GM23338 (cell line): ENCODE results near the gene GAPT. TPM values are rescaled to one million over a fixed set of nuclear protein-coding genes. Genes with fewer than 3 reads are reported as not detected.

Experiments used
- ATAC-seq: fragments of 200-7000 bp; cut with Tn5 transposase; 3 replicates; pipeline ENCODE4 v1.9.1; 2020
- DNase-seq: peaks from one replicate; pipeline ENCODE4 v3.0.0-alpha.2; 2015; ENCODE audit warnings: low spot score
- H2AFZ ChIP-seq: fragments of 200-600 bp; sonication (generic); 2 replicates; pipeline ENCODE4 v1.8.0; 2016; ENCODE audit warnings: antibody characterized with exemption, mild to moderate bottlenecking, moderate library complexity
- H3F3A ChIP-seq: fragments of 200-600 bp; sonication (generic); replicated peaks from 2 replicates; pipeline ENCODE4 v1.8.0; 2017; ENCODE audit warnings: antibody characterized with exemption, mixed run types, low read depth
- H3K27ac ChIP-seq: fragments of 200-600 bp; sonication (generic); 2 replicates; pipeline ENCODE4 v1.6.1; 2016; ENCODE audit warnings: low read depth
- H3K27me3 ChIP-seq: fragments of 200-600 bp; sonication (generic); 2 replicates; pipeline ENCODE4 v1.8.0; 2016; ENCODE audit warnings: mild to moderate bottlenecking, mixed run types, moderate library complexity; ENCODE audit not compliant: insufficient read depth
- H3K36me3 ChIP-seq: fragments of 200-600 bp; sonication (generic); 2 replicates; pipeline ENCODE4 v1.8.0; 2016; ENCODE audit warnings: mild to moderate bottlenecking; ENCODE audit not compliant: insufficient read depth
- H3K4me1 ChIP-seq: fragments of 200-600 bp; sonication (generic); 2 replicates; pipeline ENCODE4 v1.8.0; 2016; ENCODE audit warnings: mild to moderate bottlenecking, moderate library complexity; ENCODE audit not compliant: insufficient read depth
- H3K4me2 ChIP-seq: fragments of 200-600 bp; sonication (generic); 2 replicates; pipeline ENCODE4 v1.7.1; 2017; ENCODE audit warnings: mixed run types
- H3K4me3 ChIP-seq: fragments of 200-600 bp; sonication (generic); 2 replicates; pipeline ENCODE4 v1.6.1; 2016; ENCODE audit warnings: mixed run types
- H3K79me2 ChIP-seq: fragments of 200-600 bp; sonication (generic); replicated peaks from 2 replicates; pipeline ENCODE4 v1.8.0; 2017; ENCODE audit warnings: mild to moderate bottlenecking; ENCODE audit not compliant: insufficient read depth
- H3K9me2 ChIP-seq: fragments of 200-600 bp; sonication (generic); 2 replicates; pipeline ENCODE4 v1.8.0; 2017; ENCODE audit not compliant: insufficient read depth
- H4K20me1 ChIP-seq: fragments of 200-600 bp; sonication (generic); replicated peaks from 2 replicates; pipeline ENCODE4 v1.8.0; 2017; ENCODE audit warnings: mild to moderate bottlenecking; ENCODE audit not compliant: insufficient read depth
- H3K27ac Mint-ChIP-seq: 2 replicates; pipeline ENCODE4 v1.8.0; 2020; ENCODE audit warnings: inconsistent platforms, mild to moderate bottlenecking, moderate library complexity, mixed read lengths
- H3K27me3 Mint-ChIP-seq: 3 replicates; pipeline ENCODE4 v1.8.0; 2022; ENCODE audit warnings: low read depth, mild to moderate bottlenecking, moderate library complexity, mixed read lengths, inconsistent platforms; ENCODE audit not compliant: insufficient read depth, poor library complexity
- H3K36me3 Mint-ChIP-seq: 3 replicates; pipeline ENCODE4 v1.8.0; 2021; ENCODE audit warnings: low read depth, mild to moderate bottlenecking, inconsistent platforms, moderate library complexity, mixed read lengths
- H3K4me1 Mint-ChIP-seq: 3 replicates; pipeline ENCODE4 v1.8.0; 2020; ENCODE audit warnings: mild to moderate bottlenecking, inconsistent platforms, mixed read lengths
- H3K4me3 Mint-ChIP-seq: 3 replicates; pipeline ENCODE4 v1.8.0; 2021; ENCODE audit warnings: moderate library complexity, mild to moderate bottlenecking, inconsistent platforms, mixed read lengths
- H3K9me3 Mint-ChIP-seq: 3 replicates; pipeline ENCODE4 v1.8.0; 2020; ENCODE audit warnings: moderate library complexity, mild to moderate bottlenecking, inconsistent platforms, mixed read lengths
- CREB1 ChIP-seq: fragments of 250-450 bp; sonication (Bioruptor Pico); IDR thresholded peaks from 2 replicates; pipeline ENCODE4 v1.5.0; 2020; ENCODE audit warnings: low read depth, mild to moderate bottlenecking, moderate library complexity
- EZH2 ChIP-seq: fragments of 200-600 bp; sonication (generic); IDR thresholded peaks from one replicate; pipeline ENCODE4 v1.8.0; 2017; ENCODE audit warnings: antibody characterized with exemption, mild to moderate bottlenecking, low read depth; ENCODE audit not compliant: unreplicated experiment
- EZH2phosphoT487 ChIP-seq: fragments of 200-600 bp; sonication (generic); IDR thresholded peaks from one replicate; pipeline ENCODE4 v1.8.1; 2018; ENCODE audit warnings: antibody characterized with exemption; ENCODE audit not compliant: unreplicated experiment
- NANOG ChIP-seq: IDR thresholded peaks from 2 replicates; pipeline ENCODE4 v1.6.1; 2016; ENCODE audit warnings: antibody characterized with exemption, borderline replicate concordance
- POLR2AphosphoS5 ChIP-seq: IDR thresholded peaks from 2 replicates; pipeline ENCODE4 v1.6.1; 2016; ENCODE audit warnings: antibody characterized with exemption, low read depth
- STAT1 ChIP-seq: IDR thresholded peaks from one replicate; pipeline ENCODE4 v1.6.1; 2016; ENCODE audit warnings: antibody characterized with exemption; ENCODE audit not compliant: unreplicated experiment
- ZNF114 ChIP-seq: fragments of 250-450 bp; sonication (Bioruptor Pico); IDR thresholded peaks from 2 replicates; pipeline ENCODE4 v1.5.0; 2020; ENCODE audit warnings: mild to moderate bottlenecking, moderate library complexity
- ZNF331 ChIP-seq: fragments of 250-450 bp; sonication (Bioruptor Pico); IDR thresholded peaks from 2 replicates; pipeline ENCODE4 v1.5.0; 2020; ENCODE audit warnings: low read depth, mild to moderate bottlenecking, moderate library complexity
- polyA plus RNA-seq: library from polyadenylated mRNA; unstranded; fragments of >200 nt; fragmentation: Nextera tagmentation; extraction: Ambion mirVana; gene quantifications from 2 replicates; pipeline ENCODE4 v1.2.1, GENCODE V29; 2016
- total RNA-seq: library from RNA; depleted of rRNA; stranded (reverse); fragments of >200 nt; shearing (Covaris generic); gene quantifications from 2 replicates; pipeline ENCODE4 v1.2.3, GENCODE V29; 2014
- TF ChIP-seq, protein P1 (sequence below): IDR thresholded peaks from one replicate; pipeline ENCODE4 v1.6.1; 2018; ENCODE audit warnings: antibody characterized with exemption; ENCODE audit not compliant: unreplicated experiment
- TF ChIP-seq, protein P2 (sequence below), 2 experiments: fragments of 200-600 bp in 1 of 2; sonication (generic) in 1 of 2; conservative IDR thresholded peaks; 2 replicates each; pipeline versions ENCODE4 v1.5.1 to v1.6.1; 2016 to 2017; ENCODE audit warnings: antibody characterized with exemption in 2 of 2, low read depth in 2 of 2, mild to moderate bottlenecking in 2 of 2, moderate library complexity in 1 of 2
- TF ChIP-seq, protein P3 (sequence below): IDR thresholded peaks from 2 replicates; pipeline ENCODE4 v1.6.1; 2016; ENCODE audit warnings: antibody characterized with exemption

The GAPT gene
- total and polyA plus RNA-seq, 2 experiments from 2014 or later: not detected

DNA sequence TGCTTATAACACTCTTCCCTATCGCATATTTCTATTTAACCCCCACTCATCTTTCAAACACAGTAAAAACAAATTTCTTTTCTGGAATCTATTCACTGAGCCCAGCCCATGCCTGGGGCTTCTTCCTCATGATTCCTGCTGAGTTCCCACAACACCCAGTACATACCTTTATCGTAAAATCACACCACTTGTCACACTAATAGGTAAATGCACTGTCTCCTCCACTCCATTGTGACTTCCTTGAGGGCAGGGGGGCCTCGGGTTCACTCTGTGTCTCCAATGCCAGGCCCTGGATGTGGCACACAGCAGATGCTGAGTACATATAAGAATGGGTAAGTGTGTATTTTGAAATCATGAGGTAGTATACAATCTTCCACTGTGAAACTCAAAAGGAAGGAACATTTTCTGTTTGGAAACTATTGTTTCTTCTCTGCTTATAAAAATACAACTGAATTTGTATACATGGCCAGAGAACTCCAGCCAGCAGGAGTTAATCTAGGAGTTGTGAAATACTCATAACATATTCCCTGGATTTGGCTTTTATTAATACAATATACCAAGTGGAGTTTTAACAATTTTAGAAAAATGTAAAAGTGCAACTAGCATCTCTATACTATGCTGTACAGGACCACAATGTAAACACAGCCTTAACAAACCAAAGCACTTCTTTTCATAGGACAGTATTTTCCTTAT lies 38.5 kb upstream of the GAPT start (continued):
- TF ChIP-seq, protein P1, sequence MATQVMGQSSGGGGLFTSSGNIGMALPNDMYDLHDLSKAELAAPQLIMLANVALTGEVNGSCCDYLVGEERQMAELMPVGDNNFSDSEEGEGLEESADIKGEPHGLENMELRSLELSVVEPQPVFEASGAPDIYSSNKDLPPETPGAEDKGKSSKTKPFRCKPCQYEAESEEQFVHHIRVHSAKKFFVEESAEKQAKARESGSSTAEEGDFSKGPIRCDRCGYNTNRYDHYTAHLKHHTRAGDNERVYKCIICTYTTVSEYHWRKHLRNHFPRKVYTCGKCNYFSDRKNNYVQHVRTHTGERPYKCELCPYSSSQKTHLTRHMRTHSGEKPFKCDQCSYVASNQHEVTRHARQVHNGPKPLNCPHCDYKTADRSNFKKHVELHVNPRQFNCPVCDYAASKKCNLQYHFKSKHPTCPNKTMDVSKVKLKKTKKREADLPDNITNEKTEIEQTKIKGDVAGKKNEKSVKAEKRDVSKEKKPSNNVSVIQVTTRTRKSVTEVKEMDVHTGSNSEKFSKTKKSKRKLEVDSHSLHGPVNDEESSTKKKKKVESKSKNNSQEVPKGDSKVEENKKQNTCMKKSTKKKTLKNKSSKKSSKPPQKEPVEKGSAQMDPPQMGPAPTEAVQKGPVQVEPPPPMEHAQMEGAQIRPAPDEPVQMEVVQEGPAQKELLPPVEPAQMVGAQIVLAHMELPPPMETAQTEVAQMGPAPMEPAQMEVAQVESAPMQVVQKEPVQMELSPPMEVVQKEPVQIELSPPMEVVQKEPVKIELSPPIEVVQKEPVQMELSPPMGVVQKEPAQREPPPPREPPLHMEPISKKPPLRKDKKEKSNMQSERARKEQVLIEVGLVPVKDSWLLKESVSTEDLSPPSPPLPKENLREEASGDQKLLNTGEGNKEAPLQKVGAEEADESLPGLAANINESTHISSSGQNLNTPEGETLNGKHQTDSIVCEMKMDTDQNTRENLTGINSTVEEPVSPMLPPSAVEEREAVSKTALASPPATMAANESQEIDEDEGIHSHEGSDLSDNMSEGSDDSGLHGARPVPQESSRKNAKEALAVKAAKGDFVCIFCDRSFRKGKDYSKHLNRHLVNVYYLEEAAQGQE: no peak
- no peak for TF ChIP-seq ZNF114 (CRISPR knock-in tag)
- TF ChIP-seq, protein P2, sequence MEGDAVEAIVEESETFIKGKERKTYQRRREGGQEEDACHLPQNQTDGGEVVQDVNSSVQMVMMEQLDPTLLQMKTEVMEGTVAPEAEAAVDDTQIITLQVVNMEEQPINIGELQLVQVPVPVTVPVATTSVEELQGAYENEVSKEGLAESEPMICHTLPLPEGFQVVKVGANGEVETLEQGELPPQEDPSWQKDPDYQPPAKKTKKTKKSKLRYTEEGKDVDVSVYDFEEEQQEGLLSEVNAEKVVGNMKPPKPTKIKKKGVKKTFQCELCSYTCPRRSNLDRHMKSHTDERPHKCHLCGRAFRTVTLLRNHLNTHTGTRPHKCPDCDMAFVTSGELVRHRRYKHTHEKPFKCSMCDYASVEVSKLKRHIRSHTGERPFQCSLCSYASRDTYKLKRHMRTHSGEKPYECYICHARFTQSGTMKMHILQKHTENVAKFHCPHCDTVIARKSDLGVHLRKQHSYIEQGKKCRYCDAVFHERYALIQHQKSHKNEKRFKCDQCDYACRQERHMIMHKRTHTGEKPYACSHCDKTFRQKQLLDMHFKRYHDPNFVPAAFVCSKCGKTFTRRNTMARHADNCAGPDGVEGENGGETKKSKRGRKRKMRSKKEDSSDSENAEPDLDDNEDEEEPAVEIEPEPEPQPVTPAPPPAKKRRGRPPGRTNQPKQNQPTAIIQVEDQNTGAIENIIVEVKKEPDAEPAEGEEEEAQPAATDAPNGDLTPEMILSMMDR (conservative IDR thresholded peaks at IDR 0.05; ENCODE audit: low read depth in 2 of 2): no peak

DNA sequence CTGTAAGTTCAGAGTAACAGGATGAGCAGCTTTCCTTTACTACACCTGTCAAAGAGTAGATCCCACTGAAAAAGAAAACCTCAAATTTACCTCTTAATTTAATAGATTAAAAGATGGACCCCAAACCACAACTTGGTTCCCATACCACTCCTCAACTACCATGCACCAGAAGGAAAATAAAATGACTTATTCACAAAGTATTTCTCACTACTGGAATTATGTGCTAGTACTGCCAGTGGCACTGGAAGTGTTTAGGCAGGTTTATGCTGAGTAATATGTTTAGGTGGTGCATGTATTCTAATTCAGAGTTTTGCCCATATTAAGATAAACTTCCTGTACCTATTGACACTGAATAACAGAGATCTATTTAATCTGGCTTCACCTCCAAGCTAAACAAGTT lies 37.9 kb upstream of the GAPT start:
- Histone ChIP-seq H3K4me3 (no peak overlapping the region), H2AFZ (no peak overlapping the region), H3K36me3 (peaks cover 47% of the 10 kb centered on the region), H3K27ac (no peak overlapping the region), H3K27me3 (no peaks in the 10 kb centered on the region), H4K20me1 (no peaks in the 10 kb centered on the region; the same call in 1 of the 2 replicates), H3K4me1 (peaks cover 5% of the 10 kb centered on the region; the same call in 1 of the 2 replicates), H3K9me2 (no peaks in the 10 kb centered on the region), H3K4me2 (no peak overlapping the region), H3F3A (no peaks in the 10 kb centered on the region), H3K79me2 (peaks cover 4% of the 10 kb centered on the region; the same call in 1 of the 2 replicates)
- Mint-ChIP-seq H3K4me3 (no peak overlapping the region), H3K4me1 (peaks cover 4% of the 10 kb centered on the region), H3K27ac (no peak overlapping the region), H3K27me3 (no peaks in the 10 kb centered on the region), H3K36me3 (peaks cover 50% of the 10 kb centered on the region), H3K9me3 (no peaks in the 10 kb centered on the region)
- DNase-seq (no peak), ATAC-seq (no peak)
- no peak for TF ChIP-seq CREB1 (CRISPR knock-in tag)
- no peak for TF ChIP-seq EZH2
- TF ChIP-seq, protein P3, sequence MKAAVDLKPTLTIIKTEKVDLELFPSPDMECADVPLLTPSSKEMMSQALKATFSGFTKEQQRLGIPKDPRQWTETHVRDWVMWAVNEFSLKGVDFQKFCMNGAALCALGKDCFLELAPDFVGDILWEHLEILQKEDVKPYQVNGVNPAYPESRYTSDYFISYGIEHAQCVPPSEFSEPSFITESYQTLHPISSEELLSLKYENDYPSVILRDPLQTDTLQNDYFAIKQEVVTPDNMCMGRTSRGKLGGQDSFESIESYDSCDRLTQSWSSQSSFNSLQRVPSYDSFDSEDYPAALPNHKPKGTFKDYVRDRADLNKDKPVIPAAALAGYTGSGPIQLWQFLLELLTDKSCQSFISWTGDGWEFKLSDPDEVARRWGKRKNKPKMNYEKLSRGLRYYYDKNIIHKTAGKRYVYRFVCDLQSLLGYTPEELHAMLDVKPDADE: no peak
- no peak for TF ChIP-seq POLR2AphosphoS5
- TF ChIP-seq EZH2phosphoT487: no peak
- no peak for TF ChIP-seq ZNF331 (CRISPR knock-in tag)
- TF ChIP-seq NANOG: no peak
- no peak for TF ChIP-seq STAT1
